PFSK-1 (cell line): ENCODE data around the gene ESRRA.

Source experiments
- FOXP2 ChIP-seq: optimal IDR thresholded peaks from 2 replicates; pipeline ENCODE3; 2011; ENCODE audit warnings: borderline replicate concordance, control low read depth, inconsistent platforms; ENCODE audit not compliant: insufficient read depth; ENCODE audit errors: extremely low read length, extremely low read depth
- POLR2AphosphoS5 ChIP-seq: IDR thresholded peaks from 2 replicates; pipeline ENCODE4 v1.6.1; 2012; ENCODE audit warnings: low read depth, mild to moderate bottlenecking, control low read depth, low read length, moderate library complexity
- SIN3A ChIP-seq: IDR thresholded peaks from 2 replicates; pipeline ENCODE4 v1.6.1; 2012; ENCODE audit warnings: mild to moderate bottlenecking, low read length, moderate library complexity, borderline replicate concordance; ENCODE audit not compliant: insufficient read depth
- TAF1 ChIP-seq: IDR thresholded peaks from 2 replicates; pipeline ENCODE4 v1.6.1; 2012; ENCODE audit warnings: low read length, control low read depth, borderline replicate concordance; ENCODE audit not compliant: insufficient read depth
- TF ChIP-seq, protein P1 (sequence below), 2 experiments: IDR thresholded peaks; 2 replicates each; pipeline versions ENCODE4 v1.6.1 to v1.8.0; 2011 to 2012; ENCODE audit warnings: low read depth in 2 of 2, low read length in 2 of 2, control low read depth in 1 of 2, inconsistent platforms in 1 of 2, mild to moderate bottlenecking in 1 of 2, moderate library complexity in 1 of 2; ENCODE audit not compliant: insufficient read depth in 1 of 2

Gene ESRRA

GRCh38 chr11:64330888-64331287 is 25.6 kb downstream of the ESRRA start:
- TF ChIP-seq POLR2AphosphoS5, result no peak
- TF ChIP-seq, protein P1, sequence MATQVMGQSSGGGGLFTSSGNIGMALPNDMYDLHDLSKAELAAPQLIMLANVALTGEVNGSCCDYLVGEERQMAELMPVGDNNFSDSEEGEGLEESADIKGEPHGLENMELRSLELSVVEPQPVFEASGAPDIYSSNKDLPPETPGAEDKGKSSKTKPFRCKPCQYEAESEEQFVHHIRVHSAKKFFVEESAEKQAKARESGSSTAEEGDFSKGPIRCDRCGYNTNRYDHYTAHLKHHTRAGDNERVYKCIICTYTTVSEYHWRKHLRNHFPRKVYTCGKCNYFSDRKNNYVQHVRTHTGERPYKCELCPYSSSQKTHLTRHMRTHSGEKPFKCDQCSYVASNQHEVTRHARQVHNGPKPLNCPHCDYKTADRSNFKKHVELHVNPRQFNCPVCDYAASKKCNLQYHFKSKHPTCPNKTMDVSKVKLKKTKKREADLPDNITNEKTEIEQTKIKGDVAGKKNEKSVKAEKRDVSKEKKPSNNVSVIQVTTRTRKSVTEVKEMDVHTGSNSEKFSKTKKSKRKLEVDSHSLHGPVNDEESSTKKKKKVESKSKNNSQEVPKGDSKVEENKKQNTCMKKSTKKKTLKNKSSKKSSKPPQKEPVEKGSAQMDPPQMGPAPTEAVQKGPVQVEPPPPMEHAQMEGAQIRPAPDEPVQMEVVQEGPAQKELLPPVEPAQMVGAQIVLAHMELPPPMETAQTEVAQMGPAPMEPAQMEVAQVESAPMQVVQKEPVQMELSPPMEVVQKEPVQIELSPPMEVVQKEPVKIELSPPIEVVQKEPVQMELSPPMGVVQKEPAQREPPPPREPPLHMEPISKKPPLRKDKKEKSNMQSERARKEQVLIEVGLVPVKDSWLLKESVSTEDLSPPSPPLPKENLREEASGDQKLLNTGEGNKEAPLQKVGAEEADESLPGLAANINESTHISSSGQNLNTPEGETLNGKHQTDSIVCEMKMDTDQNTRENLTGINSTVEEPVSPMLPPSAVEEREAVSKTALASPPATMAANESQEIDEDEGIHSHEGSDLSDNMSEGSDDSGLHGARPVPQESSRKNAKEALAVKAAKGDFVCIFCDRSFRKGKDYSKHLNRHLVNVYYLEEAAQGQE (IDR thresholded peaks at IDR 0.05; ENCODE audit: insufficient read depth in 1 of 2, low read depth in 2 of 2, low read length in 2 of 2), result no peak
- TF ChIP-seq FOXP2, result no peak
- TF ChIP-seq SIN3A, result no peak
- TF ChIP-seq TAF1, result no peak

DNA sequence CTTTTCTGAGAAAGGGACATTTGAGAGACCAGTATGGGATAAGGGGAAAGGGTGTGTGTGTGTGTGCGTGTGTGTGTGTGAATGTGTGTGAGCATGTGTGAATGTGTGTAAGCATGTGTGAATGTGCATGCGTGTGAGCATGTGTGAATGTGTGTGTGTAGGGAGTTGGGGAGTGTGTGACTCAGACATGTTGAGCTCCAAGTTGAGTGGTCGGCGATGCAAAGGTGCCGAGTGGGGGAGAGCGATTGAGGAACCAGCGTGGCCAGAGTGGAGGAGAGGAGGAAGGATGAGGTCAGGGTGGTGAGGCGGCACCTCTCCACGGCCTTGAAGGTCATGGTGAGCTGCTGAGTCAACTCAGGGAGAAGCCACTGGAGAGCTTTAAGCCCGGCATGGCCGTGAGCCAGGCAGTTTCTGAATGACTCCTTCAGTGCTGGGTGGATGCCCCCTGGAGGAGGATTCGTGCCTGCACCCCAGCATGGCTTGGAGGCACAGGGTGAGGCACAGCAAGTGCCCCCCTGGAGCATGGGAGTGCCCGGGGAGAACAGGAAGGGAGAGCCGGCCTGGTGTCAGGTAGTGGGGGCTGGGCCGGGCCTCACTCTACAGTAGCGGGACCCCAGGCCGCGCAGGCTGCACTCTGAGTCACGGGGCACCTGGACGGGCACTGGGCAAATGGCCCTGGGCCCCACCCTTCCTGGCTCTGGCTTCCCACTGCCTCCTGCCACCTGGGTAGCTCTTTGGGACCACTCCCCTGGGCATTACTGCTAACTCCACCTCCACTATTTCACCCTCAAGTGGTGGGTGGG is 26.4 kb downstream of the ESRRA start:
- no peak for TF ChIP-seq POLR2AphosphoS5
- no peak for TF ChIP-seq FOXP2
- TF ChIP-seq SIN3A, result no peak

GRCh38 chr11:64333556-64333955 is 28.2 kb downstream of the ESRRA start:
- no peak for TF ChIP-seq FOXP2
- TF ChIP-seq TAF1, result no peak
- TF ChIP-seq, protein P1 (IDR thresholded peaks at IDR 0.05; ENCODE audit: insufficient read depth in 1 of 2, low read depth in 2 of 2, low read length in 2 of 2), result no peak
- no peak for TF ChIP-seq SIN3A
- no peak for TF ChIP-seq POLR2AphosphoS5

DNA sequence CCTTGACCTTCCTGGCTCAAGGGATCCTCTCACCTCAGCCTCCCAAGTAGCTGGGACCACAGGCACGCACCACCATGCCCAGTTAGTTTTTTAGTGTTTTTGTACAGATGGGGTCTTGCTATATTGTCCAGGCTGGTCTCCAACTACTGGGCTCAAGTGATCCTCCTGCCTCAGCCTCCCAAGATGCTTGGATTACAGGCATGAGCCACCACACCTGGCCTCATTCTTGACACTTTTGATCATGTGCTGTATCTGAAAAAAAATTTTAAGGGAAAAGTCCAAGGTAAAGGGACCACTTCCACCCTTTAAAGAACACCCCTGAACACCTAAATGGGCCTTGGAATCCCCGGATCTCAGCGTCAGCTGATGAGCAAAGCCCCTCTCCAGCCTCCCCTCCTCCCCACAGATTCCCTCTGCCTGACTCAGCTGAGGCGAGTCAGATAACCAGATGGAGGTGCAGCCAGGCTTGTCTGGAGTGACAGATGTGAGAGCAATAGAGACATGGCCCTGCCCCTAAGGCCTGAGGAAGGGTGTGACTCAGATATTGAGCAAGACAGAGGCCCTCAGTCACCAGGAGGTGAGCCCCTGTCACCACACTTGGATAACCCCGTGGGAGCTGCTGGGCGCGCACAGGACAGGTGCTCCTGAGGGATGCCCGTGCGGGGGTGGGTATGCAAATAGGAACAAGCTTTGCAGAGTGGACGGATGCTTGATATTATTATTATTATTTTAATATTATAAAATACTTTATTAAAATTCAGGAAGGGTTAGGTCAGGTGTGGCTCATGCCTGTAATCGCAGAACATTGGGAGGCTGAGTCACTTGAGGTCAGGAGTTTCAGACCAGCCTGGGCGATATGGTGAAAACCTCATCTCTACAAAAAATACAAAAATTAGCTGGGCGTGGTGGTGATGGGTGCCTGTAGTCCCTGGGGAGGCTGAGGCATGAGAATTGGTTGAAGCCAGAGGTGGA is 29.7 kb downstream of the ESRRA start:
- TF ChIP-seq SIN3A, result no peak
- TF ChIP-seq TAF1, result no peak
- no peak for TF ChIP-seq FOXP2
- no peak for TF ChIP-seq POLR2AphosphoS5
- TF ChIP-seq, protein P1 (IDR thresholded peaks at IDR 0.05; ENCODE audit: insufficient read depth in 1 of 2, low read depth in 2 of 2, low read length in 2 of 2), result no peak

- TF ChIP-seq POLR2AphosphoS5 (no peak), TAF1 (no peak), FOXP2 (no peak), SIN3A (no peak)
- TF ChIP-seq, protein P1 (IDR thresholded peaks at IDR 0.05; ENCODE audit: insufficient read depth in 1 of 2, low read depth in 2 of 2, low read length in 2 of 2), result no peak
These were observed 32.4 kb downstream of the ESRRA start for GRCh38 chr11:64337538-64338249.
